ENCODE results near the gene ANKRD23.
A peak's percentile ranks its signal among the peaks of the same experiment; 100 is the strongest.

Gene ANKRD23

GRCh38 chr2:96815326-96816126 lies 28.3 kb downstream of the ANKRD23 start:
- TF ChIP-seq REST (IDR thresholded peaks at IDR 0.05; ENCODE audit: insufficient read depth in 1 of 2, low read depth in 2 of 2, low read length in 2 of 2) (peak in 1 of 2 experiments; percentile 45; a peak in 1 of 4 replicates), FOXP2 (optimal IDR thresholded peaks at IDR 0.05; ENCODE audit: borderline replicate concordance, extremely low read depth, extremely low read length, insufficient read depth) (peak; percentile 84), TAF1 (IDR thresholded peaks at IDR 0.05; ENCODE audit: borderline replicate concordance, insufficient read depth, low read length) (no peak)

DNA sequence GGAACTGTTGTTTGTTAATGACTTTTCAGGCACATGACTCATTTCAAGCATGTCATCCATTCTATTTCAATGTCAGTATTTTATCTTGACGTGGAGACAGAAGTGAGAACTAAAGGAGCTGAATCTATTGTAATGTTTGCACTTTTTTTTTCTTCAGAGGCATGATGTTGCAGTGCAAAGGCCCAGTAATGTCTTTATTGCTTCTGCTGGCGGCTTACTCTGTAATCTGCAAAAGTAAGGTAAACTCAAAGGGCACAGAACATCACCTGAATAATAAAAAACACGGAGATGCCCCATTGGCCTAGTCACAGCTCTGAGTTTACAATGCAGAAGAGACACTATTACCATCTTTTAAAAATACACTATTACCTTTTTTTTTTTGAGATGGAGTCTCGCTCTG lies 30.2 kb downstream of the ANKRD23 start:
- TF ChIP-seq POLR2AphosphoS5 (IDR thresholded peaks at IDR 0.05; ENCODE audit: low read depth, low read length), result no peak
- TF ChIP-seq FOXP2 (optimal IDR thresholded peaks at IDR 0.05; ENCODE audit: borderline replicate concordance, extremely low read depth, extremely low read length, insufficient read depth), result no peak
- TF ChIP-seq REST (IDR thresholded peaks at IDR 0.05; ENCODE audit: insufficient read depth in 1 of 2, low read depth in 2 of 2, low read length in 2 of 2), result no peak
- no peak for TF ChIP-seq TAF1 (IDR thresholded peaks at IDR 0.05; ENCODE audit: borderline replicate concordance, insufficient read depth, low read length)
- no peak for TF ChIP-seq SIN3A (IDR thresholded peaks at IDR 0.05; ENCODE audit: borderline replicate concordance, insufficient read depth, low read length)

- TF ChIP-seq SIN3A (IDR thresholded peaks at IDR 0.05; ENCODE audit: borderline replicate concordance, insufficient read depth, low read length), result no peak
- TF ChIP-seq REST (IDR thresholded peaks at IDR 0.05; ENCODE audit: insufficient read depth in 1 of 2, low read depth in 2 of 2, low read length in 2 of 2), result no peak
- TF ChIP-seq FOXP2 (optimal IDR thresholded peaks at IDR 0.05; ENCODE audit: borderline replicate concordance, extremely low read depth, extremely low read length, insufficient read depth), result no peak
- no peak for TF ChIP-seq TAF1 (IDR thresholded peaks at IDR 0.05; ENCODE audit: borderline replicate concordance, insufficient read depth, low read length)
- no peak for TF ChIP-seq POLR2AphosphoS5 (IDR thresholded peaks at IDR 0.05; ENCODE audit: low read depth, low read length)
Measured at GRCh38 chr2:96811917-96812316, 31.9 kb downstream of the ANKRD23 start.

GRCh38 chr2:96810783-96811192 lies 33.0 kb downstream of the ANKRD23 start:
- TF ChIP-seq POLR2AphosphoS5 (IDR thresholded peaks at IDR 0.05; ENCODE audit: low read depth, low read length) (no peak), FOXP2 (optimal IDR thresholded peaks at IDR 0.05; ENCODE audit: borderline replicate concordance, extremely low read depth, extremely low read length, insufficient read depth) (no peak), REST (IDR thresholded peaks at IDR 0.05; ENCODE audit: insufficient read depth in 1 of 2, low read depth in 2 of 2, low read length in 2 of 2) (no peak), TAF1 (IDR thresholded peaks at IDR 0.05; ENCODE audit: borderline replicate concordance, insufficient read depth, low read length) (no peak), SIN3A (IDR thresholded peaks at IDR 0.05; ENCODE audit: borderline replicate concordance, insufficient read depth, low read length) (no peak)

Data from PFSK-1 (cell line).